Thyroid gland (tissue), 4 donors: ENCODE measurements around the gene TMEM263. TPM values are rescaled to one million over a fixed set of nuclear protein-coding genes. Genes with fewer than 3 reads are reported as not detected.

ENCODE experiments used
- DNase-seq, 2 donors: peaks; one replicate each; pipeline ENCODE4 v3.0.0-alpha.2; 2019
- H3K27ac ChIP-seq, 3 donors: fragments of 200-600 bp; sonication (generic); 1 replicate in 2 of 3; 2 replicates in 1 of 3; pipeline ENCODE4 v1.5.1; 2016 to 2019; ENCODE audit warnings: mild to moderate bottlenecking in 1 of 3, moderate library complexity in 1 of 3
- H3K27me3 ChIP-seq: fragments of 200-600 bp; sonication (generic); one replicate; pipeline ENCODE4 v1.5.1; 2019
- H3K36me3 ChIP-seq, 2 donors: fragments of 200-600 bp; sonication (generic); one replicate each; pipeline ENCODE4 v1.5.1; 2016 to 2019
- H3K4me1 ChIP-seq, 2 donors: fragments of 200-600 bp; sonication (generic); one replicate each; pipeline ENCODE4 v1.5.1; 2017 to 2019
- H3K4me3 ChIP-seq, 3 donors: fragments of 200-600 bp; sonication (generic); replicated peaks in 1 of 3; 1 replicate in 2 of 3; 2 replicates in 1 of 3; pipeline ENCODE4 v1.5.1; 2016; ENCODE audit warnings: mild to moderate bottlenecking in 1 of 3
- H3K9me3 ChIP-seq: fragments of 200-600 bp; sonication (generic); one replicate; pipeline ENCODE4 v1.5.1; 2017
- CTCF ChIP-seq, 6 experiments: fragments of 200-600 bp in 3 of 6; fragments of 450-650 bp in 3 of 6; sonication (generic) in 3 of 6; IDR thresholded peaks; one replicate each; pipeline ENCODE4 v1.5.1; 2016 to 2019; ENCODE audit warnings: antibody characterized with exemption in 6 of 6, mild to moderate bottlenecking in 2 of 6, inconsistent platforms in 1 of 6, moderate library complexity in 1 of 6
- POLR2A ChIP-seq, 2 donors: fragments of 450-650 bp; IDR thresholded peaks; one replicate each; pipeline ENCODE4 v1.6.1; 2017; ENCODE audit warnings: antibody characterized with exemption in 2 of 2, mild to moderate bottlenecking in 2 of 2, moderate library complexity in 1 of 2
- WGBS, 2 donors: methylation state at CpG; one replicate each; pipeline ENCODE4 v1.1.5; 2017; 5-methylcytosine and 5-hydroxymethylcytosine counted together
- intact Hi-C: fragments of 100-400 bp; cut with DNase I; formaldehyde crosslinking; loops from one replicate; pipeline ENCODE4 v1.15.1; 2023
- total RNA-seq, 4 donors: library from RNA; depleted of rRNA; stranded (reverse); fragments of >200 nt; gene quantifications; one replicate each; pipeline ENCODE4 v1.2.3, GENCODE V29; 2016

Gene TMEM263
- total RNA-seq, 4 donors from 2014 or later, result 74.3 to 91.0 (median 81.9) TPM

- Histone ChIP-seq H3K4me3 (no peak overlapping the region), H3K27me3 (no peaks in the 10 kb centered on the region), H3K9me3 (no peaks in the 10 kb centered on the region), H3K36me3 (no peaks in the 10 kb centered on the region), H3K27ac (no peak overlapping the region), H3K4me1 (no peaks in the 10 kb centered on the region)
- TF ChIP-seq CTCF (IDR thresholded peaks at IDR 0.05) (no peak), POLR2A (IDR thresholded peaks at IDR 0.05) (no peak)
- 94 to 97% methylated on average over 1 of the region's 1 CpG for WGBS, 2 donors
- DNase-seq, result no peak
- intact Hi-C loops, result no loop called here
Observed at GRCh38 chr12:106926657-106927056, 29.1 kb upstream of the TMEM263 start.

- Histone ChIP-seq H3K27me3 (no peaks in the 10 kb centered on the region), H3K36me3 (no peaks in the 10 kb centered on the region), H3K4me1 (no peaks in the 10 kb centered on the region), H3K4me3 (no peak overlapping the region), H3K9me3 (no peaks in the 10 kb centered on the region), H3K27ac (no peak overlapping the region)
- intact Hi-C loops, result no loop called here
- TF ChIP-seq CTCF (IDR thresholded peaks at IDR 0.05), result no peak
- WGBS, 2 donors, result 81 to 86% methylated on average over 3 of the region's 3 CpGs
- DNase-seq, result no peak
Observed at GRCh38 chr12:106934277-106934676, 21.4 kb upstream of the TMEM263 start.

- no peak for DNase-seq
- Histone ChIP-seq H3K36me3 (no peaks in the 10 kb centered on the region), H3K9me3 (no peaks in the 10 kb centered on the region), H3K27me3 (no peaks in the 10 kb centered on the region), H3K4me1 (no peaks in the 10 kb centered on the region), H3K27ac (no peak overlapping the region), H3K4me3 (no peak overlapping the region)
- no peak for TF ChIP-seq POLR2A (IDR thresholded peaks at IDR 0.05)
- TF ChIP-seq CTCF (IDR thresholded peaks at IDR 0.05), result no peak
- intact Hi-C loops, result no loop called here
- 67 to 83% methylated on average over 6 of the region's 6 CpGs for WGBS, 2 donors
Observed at GRCh38 chr12:106941481-106942156, 14.1 kb upstream of the TMEM263 start.

GRCh38 chr12:106942775-106943174 lies 12.9 kb upstream of the TMEM263 start:
- WGBS, 2 donors, result 88 to 98% methylated on average over 2 of the region's 2 CpGs
- Histone ChIP-seq H3K9me3 (no peaks in the 10 kb centered on the region), H3K36me3 (no peaks in the 10 kb centered on the region), H3K4me3 (no peak overlapping the region), H3K4me1 (peaks cover 5 to 7% of the 10 kb centered on the region in 2 donors), H3K27me3 (no peaks in the 10 kb centered on the region), H3K27ac (no peak overlapping the region)
- no peak for DNase-seq
- TF ChIP-seq CTCF (IDR thresholded peaks at IDR 0.05), result no peak
- TF ChIP-seq POLR2A (IDR thresholded peaks at IDR 0.05), result no peak
- intact Hi-C loops, result no loop called here

- Histone ChIP-seq H3K27me3 (no peaks in the 10 kb centered on the region), H3K4me3 (no peak overlapping the region), H3K9me3 (no peaks in the 10 kb centered on the region), H3K36me3 (no peaks in the 10 kb centered on the region), H3K4me1 (peaks cover 8 to 12% of the 10 kb centered on the region in 2 donors), H3K27ac (no peak overlapping the region)
- intact Hi-C loops, result no loop called here
- 17 to 21% methylated on average over 1 of the region's 1 CpG for WGBS, 2 donors
- no peak for TF ChIP-seq CTCF (IDR thresholded peaks at IDR 0.05)
- TF ChIP-seq POLR2A (IDR thresholded peaks at IDR 0.05), result no peak
- no peak for DNase-seq
Observed at GRCh38 chr12:106945261-106945851, 10.4 kb upstream of the TMEM263 start.
